H1 (cell line): ENCODE measurements around the gene PIGL. TPM values are rescaled to one million over a fixed set of nuclear protein-coding genes. Genes with fewer than 3 reads are reported as not detected.

Experiments
- CTCF ChIA-PET: fragments of 300-600 bp; sonication (Branson Sonifier 250); formaldehyde crosslinking; loops from one replicate; lab custom pipeline; 2021; ENCODE audit not compliant: partially characterized antibody; lab: Charles Lee
- POLR2A ChIA-PET: fragments of 300-600 bp; sonication (Branson Sonifier 250); formaldehyde crosslinking; loops from one replicate; lab custom pipeline; 2021; ENCODE audit warnings: inconsistent platforms; ENCODE audit not compliant: partially characterized antibody; lab: Charles Lee
- DNase-seq, 2 experiments: peaks; one replicate each; pipeline versions ENCODE4 v3.0.0 to v3.0.0-alpha.2; 2010 to 2022; ENCODE audit warnings: low spot score in 2 of 2, low read depth in 1 of 2, mixed read lengths in 1 of 2
- FAIRE-seq: peaks from 2 replicates; lab custom pipeline; 2011; peaks lifted over from hg19 to GRCh38; lab: Jason Lieb, UNC
- H2AFZ ChIP-seq: 2 replicates; pipeline ENCODE4 v1.8.1; 2012; ENCODE audit warnings: low read length, inconsistent platforms
- H2AK5ac ChIP-seq: 2 replicates; pipeline ENCODE4 v1.6.1; 2013; ENCODE audit warnings: low read depth, low read length
- H2BK120ac ChIP-seq: replicated peaks from 2 replicates; pipeline ENCODE3; 2013; ENCODE audit warnings: low read depth, low read length, inconsistent platforms
- H2BK12ac ChIP-seq: 2 replicates; pipeline ENCODE4 v1.6.1; 2013; ENCODE audit warnings: low read depth, low read length
- H2BK15ac ChIP-seq: 2 replicates; pipeline ENCODE4 v1.6.1; 2013; ENCODE audit warnings: low read length
- H2BK20ac ChIP-seq: 2 replicates; pipeline ENCODE4 v1.6.1; 2013; ENCODE audit warnings: low read length
- H2BK5ac ChIP-seq: 2 replicates; pipeline ENCODE4 v1.6.1; 2013; ENCODE audit warnings: low read depth, low read length
- H3K14ac ChIP-seq: 2 replicates; pipeline ENCODE4 v1.6.1; 2013; ENCODE audit warnings: inconsistent platforms; ENCODE audit not compliant: insufficient read length
- H3K18ac ChIP-seq: 2 replicates; pipeline ENCODE4 v1.6.1; 2013; ENCODE audit warnings: low read length; ENCODE audit errors: extremely low read depth
- H3K23ac ChIP-seq: 2 replicates; pipeline ENCODE4 v1.6.1; 2013; ENCODE audit warnings: inconsistent platforms; ENCODE audit not compliant: insufficient read length
- H3K23me2 ChIP-seq: 2 replicates; pipeline ENCODE4 v1.6.1; 2013; ENCODE audit warnings: low read depth, low read length
- H3K27ac ChIP-seq: 2 replicates; pipeline ENCODE4 v1.6.1; 2011; ENCODE audit warnings: low read depth, low read length, inconsistent platforms
- H3K27me3 ChIP-seq, 4 experiments: replicated peaks in 1 of 4; 1 replicate in 1 of 4; 2 replicates in 3 of 4; pipeline versions ENCODE4 v1.6.1 to v1.8.1; 2011 to 2013; ENCODE audit warnings: low read length in 3 of 4, mild to moderate bottlenecking in 3 of 4, inconsistent platforms in 2 of 4, mixed read lengths in 2 of 4, moderate library complexity in 1 of 4; ENCODE audit not compliant: control insufficient read depth in 3 of 4, insufficient read depth in 3 of 4; ENCODE audit errors: extremely low read depth in 1 of 4
- H3K36me3 ChIP-seq, 4 experiments: 2 replicates each; pipeline versions ENCODE4 v1.6.1 to v1.8.1; 2011 to 2013; ENCODE audit warnings: mild to moderate bottlenecking in 4 of 4, low read length in 3 of 4, moderate library complexity in 2 of 4, control low read depth in 1 of 4, inconsistent platforms in 1 of 4; ENCODE audit not compliant: insufficient read depth in 4 of 4, control insufficient read depth in 2 of 4
- H3K4ac ChIP-seq: replicated peaks from 2 replicates; pipeline ENCODE3; 2013; ENCODE audit warnings: low read length, low read depth, mixed read lengths, inconsistent platforms; ENCODE audit not compliant: insufficient read length
- H3K4me1 ChIP-seq, 4 experiments: replicated peaks in 1 of 4; 1 replicate in 1 of 4; 2 replicates in 3 of 4; pipeline versions ENCODE4 v1.6.1 to v1.8.1; 2011 to 2013; ENCODE audit warnings: low read length in 3 of 4, inconsistent platforms in 2 of 4, mixed read lengths in 1 of 4; ENCODE audit not compliant: insufficient read depth in 4 of 4, control insufficient read depth in 3 of 4
- H3K4me2 ChIP-seq, 2 experiments: 2 replicates each; pipeline versions ENCODE4 v1.6.1 to v1.8.1; 2011 to 2013; ENCODE audit warnings: low read depth in 2 of 2, low read length in 2 of 2, control low read depth in 1 of 2, inconsistent platforms in 1 of 2, mild to moderate bottlenecking in 1 of 2; ENCODE audit not compliant: insufficient read depth in 1 of 2
- H3K4me3 ChIP-seq, 4 experiments: fragments of 200-600, 300-600 bp in 1 of 4; sonication (generic), shearing (Covaris generic), sonication (Bioruptor Twin) in 1 of 4; 2 replicates each; pipeline versions ENCODE4 v1.5.1 to v1.8.1; 2011 to 2016; ENCODE audit warnings: low read length in 4 of 4, low read depth in 3 of 4, control low read depth in 2 of 4, inconsistent platforms in 2 of 4, mild to moderate bottlenecking in 2 of 4, mixed read lengths in 1 of 4, moderate library complexity in 1 of 4; ENCODE audit not compliant: insufficient read depth in 2 of 4; ENCODE audit errors: extremely low read depth in 1 of 4
- H3K56ac ChIP-seq: replicated peaks from 2 replicates; pipeline ENCODE3; 2013; ENCODE audit warnings: low read depth, mild to moderate bottlenecking, mixed read lengths, low read length, inconsistent platforms; ENCODE audit not compliant: insufficient read length
- H3K79me1 ChIP-seq: 2 replicates; pipeline ENCODE4 v1.6.1; 2013; ENCODE audit warnings: low read depth, low read length, control low read depth
- H3K79me2 ChIP-seq, 2 experiments: 2 replicates each; pipeline versions ENCODE4 v1.6.1 to v1.8.1; 2012 to 2013; ENCODE audit warnings: low read length in 2 of 2, mild to moderate bottlenecking in 2 of 2, inconsistent platforms in 1 of 2; ENCODE audit not compliant: insufficient read depth in 2 of 2, control insufficient read depth in 1 of 2
- H3K9ac ChIP-seq, 4 experiments: replicated peaks in 1 of 4; 1 replicate in 1 of 4; 2 replicates in 3 of 4; pipeline versions ENCODE4 v1.6.1 to v1.8.1; 2011 to 2013; ENCODE audit warnings: low read depth in 3 of 4, low read length in 3 of 4, control low read depth in 2 of 4, mild to moderate bottlenecking in 2 of 4, moderate library complexity in 2 of 4, inconsistent platforms in 1 of 4; ENCODE audit errors: extremely low read depth in 1 of 4
- H3K9me3 ChIP-seq, 2 experiments: 2 replicates each; pipeline versions ENCODE4 v1.6.1 to v1.8.1; 2012 to 2013; ENCODE audit warnings: mild to moderate bottlenecking in 2 of 2, moderate library complexity in 2 of 2, control low read depth in 1 of 2, inconsistent platforms in 1 of 2, low read depth in 1 of 2, low read length in 1 of 2, mixed read lengths in 1 of 2; ENCODE audit not compliant: insufficient read depth in 2 of 2
- H4K20me1 ChIP-seq, 2 experiments: replicated peaks in 1 of 2; 2 replicates each; pipeline versions ENCODE3 to v1.8.1; 2011 to 2013; ENCODE audit warnings: inconsistent platforms in 2 of 2, low read length in 2 of 2, mild to moderate bottlenecking in 1 of 2; ENCODE audit not compliant: insufficient read depth in 2 of 2, control insufficient read depth in 1 of 2
- H4K5ac ChIP-seq: 2 replicates; pipeline ENCODE4 v1.6.1; 2013; ENCODE audit warnings: low read length, low read depth, mixed read lengths, inconsistent platforms; ENCODE audit not compliant: insufficient read length
- H4K8ac ChIP-seq: 2 replicates; pipeline ENCODE4 v1.8.0; 2013; ENCODE audit warnings: mild to moderate bottlenecking, moderate library complexity, low read length, inconsistent platforms; ENCODE audit not compliant: insufficient read depth; ENCODE audit errors: extremely low read depth
- H4K91ac ChIP-seq: replicated peaks from 2 replicates; pipeline ENCODE3; 2013; ENCODE audit warnings: low read length, mixed read lengths, inconsistent platforms; ENCODE audit not compliant: insufficient read length
- BCL11A ChIP-seq, 2 experiments: IDR thresholded peaks; one replicate each; pipeline ENCODE4 v1.6.1; 2011; ENCODE audit warnings: low read depth in 2 of 2, low read length in 2 of 2, mild to moderate bottlenecking in 2 of 2
- CBX5 ChIP-seq: fragments of 300-800, 300-1000 bp; sonication (generic); IDR thresholded peaks from 2 replicates; pipeline ENCODE4 v1.7.1; 2016; ENCODE audit warnings: antibody characterized with exemption, low read length, low read depth
- CBX8 ChIP-seq: fragments of 300-800, 300-1000 bp; sonication (generic); IDR thresholded peaks from 2 replicates; pipeline ENCODE4 v1.7.1; 2016; ENCODE audit warnings: low read depth, low read length, borderline replicate concordance
- CEBPB ChIP-seq: IDR thresholded peaks from 2 replicates; pipeline ENCODE4 v1.6.1; 2012; ENCODE audit warnings: low read depth, low read length
- CHD1 ChIP-seq: IDR thresholded peaks from 2 replicates; pipeline ENCODE4 v1.6.1; 2012; ENCODE audit warnings: low read depth, low read length, improper control_type of control experiment
- EGR1 ChIP-seq: IDR thresholded peaks from 2 replicates; pipeline ENCODE4 v1.6.1; 2011; ENCODE audit warnings: low read depth, low read length, borderline replicate concordance
- JUN ChIP-seq: IDR thresholded peaks from 2 replicates; pipeline ENCODE4 v1.6.1; 2011; ENCODE audit warnings: low read depth, mild to moderate bottlenecking, improper control_type of control experiment, low read length
- RNF2 ChIP-seq: fragments of 200-900, 300-1000 bp; sonication (generic); IDR thresholded peaks from 2 replicates; pipeline ENCODE4 v1.7.1; 2016; ENCODE audit warnings: borderline replicate concordance, low read depth, mild to moderate bottlenecking, antibody characterized with exemption, low read length; ENCODE audit not compliant: poor library complexity, severe bottlenecking; ENCODE audit errors: missing control alignments
- RXRA ChIP-seq: IDR thresholded peaks from 2 replicates; pipeline ENCODE4 v1.6.1; 2011; ENCODE audit warnings: low read depth, mild to moderate bottlenecking, low read length, moderate library complexity; ENCODE audit not compliant: insufficient read depth
- SP1 ChIP-seq: IDR thresholded peaks from 2 replicates; pipeline ENCODE4 v1.6.1; 2011; ENCODE audit warnings: low read depth, low read length
- SP4 ChIP-seq: IDR thresholded peaks from 2 replicates; pipeline ENCODE4 v1.6.1; 2012; ENCODE audit warnings: low read length, inconsistent platforms
- SRF ChIP-seq: IDR thresholded peaks from 2 replicates; pipeline ENCODE4 v1.6.1; 2011; ENCODE audit warnings: mild to moderate bottlenecking, low read depth, low read length, moderate library complexity
- TCF12 ChIP-seq: IDR thresholded peaks from 2 replicates; pipeline ENCODE4 v1.6.1; 2011; ENCODE audit warnings: low read depth, mild to moderate bottlenecking, low read length
- YY1 ChIP-seq: IDR thresholded peaks from 2 replicates; pipeline ENCODE4 v1.6.1; 2011; ENCODE audit warnings: low read depth, mild to moderate bottlenecking, low read length
- WGBS, 2 experiments: shearing (Covaris generic) in 1 of 2; methylation state at CpG; one replicate each; pipeline versions ENCODE4 v1.1.6 to v1.1.7; 2013 to 2015; ENCODE audit warnings: low lambda C conversion rate in 2 of 2, mixed read lengths in 2 of 2, inconsistent platforms in 1 of 2, low coverage in 1 of 2, missing lambda C conversion rate in 1 of 2; ENCODE audit not compliant: insufficient replicate concordance in 2 of 2, insufficient coverage in 1 of 2, insufficient read length in 1 of 2; ENCODE audit errors: extremely low coverage in 1 of 2, missing lambda C conversion rate in 1 of 2; 5-methylcytosine and 5-hydroxymethylcytosine counted together
- polyA plus RNA-seq, 7 experiments: library from polyadenylated mRNA; depleted of rRNA in 3 of 7; stranded (reverse) in 5 of 7; unstranded in 2 of 7; fragments of >200 nt in 5 of 7; fragments of 200-250 nt in 2 of 7; gene quantifications; 1 replicate in 5 of 7; 2 replicates in 1 of 7; 4 replicates in 1 of 7; pipeline versions ENCODE4 v1.2.1 to v1.2.3, GENCODE V29; 2011 to 2013; ENCODE audit warnings: missing spikeins in 2 of 7, mixed read lengths in 2 of 7
- total RNA-seq: library from RNA; stranded (reverse); fragmentation: NEBNext Ultra II Directional; extraction: Animal tissue kit (Norgen Biotek cat#: 25700); gene quantifications from 2 replicates; pipeline ENCODE4 v1.2.1, GENCODE V29; 2021
- TF ChIP-seq, protein P1 (sequence below): IDR thresholded peaks from 2 replicates; pipeline ENCODE4 v1.6.1; 2011; ENCODE audit warnings: low read depth, mild to moderate bottlenecking, low read length; ENCODE audit not compliant: insufficient read depth

PIGL gene
- total and polyA plus RNA-seq, 2 of the 8 experiments (the other 6 are each of a cell fraction or from before 2014, with no cell fraction given), result 28.4 to 30.8 TPM

DNA sequence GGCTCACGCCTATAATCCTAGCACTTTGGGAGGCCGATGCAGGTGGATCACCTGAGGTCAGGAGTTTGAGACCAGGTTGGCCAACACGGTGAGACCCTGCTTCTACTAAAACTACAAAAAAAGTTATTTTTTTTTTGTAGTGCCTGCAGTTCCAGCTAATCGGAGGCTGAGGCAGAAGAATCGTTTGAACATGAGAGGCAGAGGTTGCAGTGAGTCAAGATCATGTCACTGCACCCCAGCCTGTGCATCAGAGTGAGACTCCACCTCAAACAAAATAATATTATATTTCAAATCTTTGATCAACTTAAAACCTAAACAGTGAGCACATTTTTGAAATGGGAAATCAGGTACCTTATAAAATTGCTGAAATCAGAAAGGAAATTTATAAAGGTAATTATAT is 38.2 kb upstream of the PIGL start:
- Histone ChIP-seq H3K4ac (no peak overlapping the region), H2AFZ (no peak overlapping the region), H3K4me2 (no peak overlapping the region), H3K79me1 (no peaks in the 10 kb centered on the region), H2BK5ac (no peak overlapping the region), H2AK5ac (no peak overlapping the region), H4K5ac (no peak overlapping the region), H4K91ac (no peak overlapping the region), H2BK120ac (no peak overlapping the region), H2BK20ac (no peak overlapping the region), H4K8ac (no peak overlapping the region), H3K36me3 (no peaks in the 10 kb centered on the region), H4K20me1 (peaks cover 0 to 4% of the 10 kb centered on the region in 2 experiments), H3K79me2 (peaks cover 0 to 62% of the 10 kb centered on the region in 2 experiments; a peak in 2 of 4 replicates), H3K27ac (no peak overlapping the region), H3K56ac (no peak overlapping the region), H3K9me3 (no peaks in the 10 kb centered on the region), H2BK15ac (no peak overlapping the region), H3K18ac (no peak overlapping the region), H3K23ac (no peak overlapping the region), H3K23me2 (no peaks in the 10 kb centered on the region), H3K27me3 (no peaks in the 10 kb centered on the region), H2BK12ac (no peak overlapping the region), H3K4me3 (no peak overlapping the region), H3K9ac (no peak overlapping the region), H3K4me1 (no peaks in the 10 kb centered on the region; a peak in 1 of 7 replicates), H3K14ac (no peak overlapping the region)
- DNase-seq (no peak), FAIRE-seq (no peak)
- CTCF ChIA-PET, result interaction anchor here (0.7 kb wide), 1 partner anchor 10 kb away, joined by 3 read pairs; no protein-coding TSS in a partner anchor
- POLR2A ChIA-PET, result no interaction called here
- 92% methylated on average over 5 of the region's 5 CpGs; no CpG with 5 or more reads in 1 of the 2 experiments for WGBS, 2 experiments
- TF ChIP-seq SP4 (no peak), EGR1 (no peak), BCL11A (IDR thresholded peaks at IDR 0.05; ENCODE audit: low read depth in 2 of 2, low read length in 2 of 2) (no peak), CHD1 (no peak), RXRA (no peak), SRF (no peak), YY1 (no peak), CEBPB (no peak), CBX8 (no peak), SP1 (no peak), TCF12 (no peak), RNF2 (no peak), JUN (no peak), CBX5 (no peak)
- TF ChIP-seq, protein P1, sequence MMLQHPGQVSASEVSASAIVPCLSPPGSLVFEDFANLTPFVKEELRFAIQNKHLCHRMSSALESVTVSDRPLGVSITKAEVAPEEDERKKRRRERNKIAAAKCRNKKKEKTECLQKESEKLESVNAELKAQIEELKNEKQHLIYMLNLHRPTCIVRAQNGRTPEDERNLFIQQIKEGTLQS, result no peak
